SU-DHL-6 (cell line): ENCODE results near the gene PSMB1.
"Not testable (repeated sequence)": the region's sequence is repeated elsewhere in the genome, so short reads cannot be mapped to it uniquely, and the experiment has no call there.

Experiments used
- CTCF ChIP-seq: fragments of 200-600 bp; sonication (generic); IDR thresholded peaks from one replicate; pipeline ENCODE4 v1.5.1; 2017; ENCODE audit warnings: antibody characterized with exemption, mild to moderate bottlenecking, low read length, moderate library complexity; ENCODE audit not compliant: insufficient read depth, poor library complexity, severe bottlenecking
- EZH2phosphoT487 ChIP-seq: fragments of 200-600 bp; sonication (generic), shearing (Covaris generic); conservative IDR thresholded peaks from 2 replicates; pipeline ENCODE4 v1.6.1; 2018; ENCODE audit warnings: mild to moderate bottlenecking, antibody characterized with exemption, low read length, moderate library complexity, mixed read lengths

- TF ChIP-seq CTCF, EZH2phosphoT487: not testable (repeated sequence)
Observed at GRCh38 chr6:170508892-170509722, 44.0 kb downstream of the PSMB1 start.
